ENCODE results near the gene KLHL21. TPM values are rescaled to one million over a fixed set of nuclear protein-coding genes. Genes with fewer than 3 reads are reported as not detected.

Gene KLHL21
- total and polyA plus RNA-seq, 4 donors: 8.7 to 30.4 (median 16.6) TPM

- no peak overlapping the region for H3K27ac ChIP-seq (ENCODE audit: low read depth in 1 of 2, low read length in 2 of 2)
These were observed 35.6 kb upstream of the KLHL21 start for GRCh38 chr1:6638226-6638625.

More at GRCh38 chr1:6638226-6638625, 35.6 kb upstream of the KLHL21 start:
- H3K9ac ChIP-seq (ENCODE audit: low read depth in 1 of 2, low read length in 2 of 2): no peak overlapping the region
- WGBS: 85% methylated on average over 18 of the region's 18 CpGs
- H3K4me1 ChIP-seq (ENCODE audit: control insufficient read depth in 4 of 4, insufficient read depth in 4 of 4, low read length in 3 of 4): no peaks in the 10 kb centered on the region
- no peaks in the 10 kb centered on the region for H3K27me3 ChIP-seq (ENCODE audit: control insufficient read depth in 4 of 4, insufficient read depth in 4 of 4, low read length in 3 of 4)
- no peak overlapping the region for H3K4me3 ChIP-seq (ENCODE audit: low read depth in 1 of 3, low read length in 3 of 3)
- no peaks in the 10 kb centered on the region for H3K9me3 ChIP-seq (ENCODE audit: control insufficient read depth in 4 of 4, low read length in 3 of 4)
- TF ChIP-seq ATF3 (IDR thresholded peaks at IDR 0.05) (no peak), EGR1 (IDR thresholded peaks at IDR 0.05; ENCODE audit: low read depth in 2 of 2) (no peak), JUND (IDR thresholded peaks at IDR 0.05) (no peak), SP1 (IDR thresholded peaks at IDR 0.05) (no peak), RXRA (IDR thresholded peaks at IDR 0.05) (no peak), REST (IDR thresholded peaks at IDR 0.05) (no peak), FOXA1 (IDR thresholded peaks at IDR 0.05) (no peak), TAF1 (conservative IDR thresholded peaks at IDR 0.05) (no peak), YY1 (IDR thresholded peaks at IDR 0.05) (no peak), HNF4G (IDR thresholded peaks at IDR 0.05) (no peak), FOXA2 (IDR thresholded peaks at IDR 0.05) (no peak), GABPA (IDR thresholded peaks at IDR 0.05 in 1 of 2, conservative IDR thresholded peaks at IDR 0.05 in 1 of 2) (no peak), NR2F2 (IDR thresholded peaks at IDR 0.05) (no peak), HNF4A (conservative IDR thresholded peaks at IDR 0.05) (no peak), RAD21 (IDR thresholded peaks at IDR 0.05) (no peak), ZBTB33 (IDR thresholded peaks at IDR 0.05) (no peak)
- TF ChIP-seq, protein P1, sequence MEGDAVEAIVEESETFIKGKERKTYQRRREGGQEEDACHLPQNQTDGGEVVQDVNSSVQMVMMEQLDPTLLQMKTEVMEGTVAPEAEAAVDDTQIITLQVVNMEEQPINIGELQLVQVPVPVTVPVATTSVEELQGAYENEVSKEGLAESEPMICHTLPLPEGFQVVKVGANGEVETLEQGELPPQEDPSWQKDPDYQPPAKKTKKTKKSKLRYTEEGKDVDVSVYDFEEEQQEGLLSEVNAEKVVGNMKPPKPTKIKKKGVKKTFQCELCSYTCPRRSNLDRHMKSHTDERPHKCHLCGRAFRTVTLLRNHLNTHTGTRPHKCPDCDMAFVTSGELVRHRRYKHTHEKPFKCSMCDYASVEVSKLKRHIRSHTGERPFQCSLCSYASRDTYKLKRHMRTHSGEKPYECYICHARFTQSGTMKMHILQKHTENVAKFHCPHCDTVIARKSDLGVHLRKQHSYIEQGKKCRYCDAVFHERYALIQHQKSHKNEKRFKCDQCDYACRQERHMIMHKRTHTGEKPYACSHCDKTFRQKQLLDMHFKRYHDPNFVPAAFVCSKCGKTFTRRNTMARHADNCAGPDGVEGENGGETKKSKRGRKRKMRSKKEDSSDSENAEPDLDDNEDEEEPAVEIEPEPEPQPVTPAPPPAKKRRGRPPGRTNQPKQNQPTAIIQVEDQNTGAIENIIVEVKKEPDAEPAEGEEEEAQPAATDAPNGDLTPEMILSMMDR (IDR thresholded peaks at IDR 0.05; ENCODE audit: low read depth, low read length, missing input control): no peak
- TF ChIP-seq, protein P2, sequence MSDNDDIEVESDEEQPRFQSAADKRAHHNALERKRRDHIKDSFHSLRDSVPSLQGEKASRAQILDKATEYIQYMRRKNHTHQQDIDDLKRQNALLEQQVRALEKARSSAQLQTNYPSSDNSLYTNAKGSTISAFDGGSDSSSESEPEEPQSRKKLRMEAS (IDR thresholded peaks at IDR 0.05): no peak
- DNase-seq (ENCODE audit: low spot score): no peak
- H3K36me3 ChIP-seq (ENCODE audit: control insufficient read depth in 4 of 4, insufficient read depth in 3 of 4, low read depth in 1 of 4, low read length in 3 of 4): peaks cover 18 to 65% (median 37%) of the 10 kb centered on the region in 4 donors
